Mesothelial cell of epicardium (in vitro differentiated cells): ENCODE measurements around the gene OR2C1. TPM values are rescaled to one million over a fixed set of nuclear protein-coding genes. Genes with fewer than 3 reads are reported as not detected.

ENCODE experiments used
- DNase-seq, 2 experiments: peaks; one replicate each; pipeline ENCODE4 v3.0.0; 2021; ENCODE audit warnings: low spot score in 2 of 2; ENCODE audit not compliant: unreplicated experiment in 2 of 2
- H3K27ac Mint-ChIP-seq: 2 replicates; pipeline ENCODE4 v1.8.0; 2021; ENCODE audit warnings: mixed read lengths
- H3K27me3 Mint-ChIP-seq: 2 replicates; pipeline ENCODE4 v1.8.0; 2021; ENCODE audit warnings: low read depth, mixed read lengths
- H3K36me3 Mint-ChIP-seq: 2 replicates; pipeline ENCODE4 v1.8.0; 2021; ENCODE audit warnings: mixed read lengths
- H3K4me1 Mint-ChIP-seq: 2 replicates; pipeline ENCODE4 v1.8.0; 2021; ENCODE audit warnings: mixed read lengths
- H3K4me3 Mint-ChIP-seq: 2 replicates; pipeline ENCODE4 v1.8.0; 2021; ENCODE audit warnings: mild to moderate bottlenecking, moderate library complexity, mixed read lengths
- H3K9me3 Mint-ChIP-seq: 2 replicates; pipeline ENCODE4 v1.8.0; 2021; ENCODE audit warnings: mixed read lengths
- CTCF ChIP-seq: fragments of 200-600 bp; sonication (generic); IDR thresholded peaks from one replicate; pipeline ENCODE4 v1.5.0; 2021; ENCODE audit warnings: antibody characterized with exemption; ENCODE audit not compliant: unreplicated experiment
- total RNA-seq: library from RNA; stranded (reverse); gene quantifications from 3 replicates; pipeline ENCODE4 v1.2.1, GENCODE V29; 2021

Gene OR2C1
- total RNA-seq, 1 donor from 2014 or later, result 0.47 TPM

- Mint-ChIP-seq H3K4me3 (no peak overlapping the region), H3K9me3 (peaks cover 68% of the 10 kb centered on the region), H3K27ac (no peak overlapping the region), H3K4me1 (no peaks in the 10 kb centered on the region), H3K36me3 (peaks cover 17% of the 10 kb centered on the region), H3K27me3 (no peaks in the 10 kb centered on the region)
- TF ChIP-seq CTCF, result no peak
- DNase-seq, result no peak
These were observed 20.0 kb downstream of the OR2C1 start for GRCh38 chr16:3375680-3376079.

- no peak overlapping the region for H3K4me3 Mint-ChIP-seq
- H3K36me3 Mint-ChIP-seq, result peaks cover 39% of the 10 kb centered on the region
- no peak for DNase-seq
- no peak for TF ChIP-seq CTCF
- H3K4me1 Mint-ChIP-seq, result no peaks in the 10 kb centered on the region
- no peaks in the 10 kb centered on the region for H3K27me3 Mint-ChIP-seq
- no peak overlapping the region for H3K27ac Mint-ChIP-seq
- peaks cover 85% of the 10 kb centered on the region for H3K9me3 Mint-ChIP-seq
These were observed 22.2 kb downstream of the OR2C1 start for GRCh38 chr16:3377917-3378316.

GRCh38 chr16:3383045-3383448 lies 27.4 kb downstream of the OR2C1 start:
- H3K36me3 Mint-ChIP-seq, result peaks cover 79% of the 10 kb centered on the region
- no peaks in the 10 kb centered on the region for H3K27me3 Mint-ChIP-seq
- TF ChIP-seq CTCF, result no peak
- H3K4me3 Mint-ChIP-seq, result no peak overlapping the region
- no peak for DNase-seq
- peaks cover 73% of the 10 kb centered on the region for H3K9me3 Mint-ChIP-seq
- H3K27ac Mint-ChIP-seq, result no peak overlapping the region
- H3K4me1 Mint-ChIP-seq, result no peaks in the 10 kb centered on the region

- H3K27ac Mint-ChIP-seq, result no peak overlapping the region
- no peak overlapping the region for H3K4me3 Mint-ChIP-seq
- TF ChIP-seq CTCF, result no peak
- no peaks in the 10 kb centered on the region for H3K4me1 Mint-ChIP-seq
- H3K9me3 Mint-ChIP-seq, result peaks cover 48% of the 10 kb centered on the region
- H3K36me3 Mint-ChIP-seq, result peaks cover 80% of the 10 kb centered on the region
- no peak for DNase-seq
- no peaks in the 10 kb centered on the region for H3K27me3 Mint-ChIP-seq
These were observed 32.6 kb downstream of the OR2C1 start for GRCh38 chr16:3388325-3388724.

- H3K27ac Mint-ChIP-seq, result no peak overlapping the region
- peaks cover 44% of the 10 kb centered on the region for H3K9me3 Mint-ChIP-seq
- no peak for DNase-seq
- H3K4me1 Mint-ChIP-seq, result no peaks in the 10 kb centered on the region
- H3K36me3 Mint-ChIP-seq, result peaks cover 79% of the 10 kb centered on the region
- H3K27me3 Mint-ChIP-seq, result no peaks in the 10 kb centered on the region
- no peak for TF ChIP-seq CTCF
- no peak overlapping the region for H3K4me3 Mint-ChIP-seq
These were observed 34.1 kb downstream of the OR2C1 start for GRCh38 chr16:3389663-3390338.

- H3K36me3 Mint-ChIP-seq, result peaks cover 62% of the 10 kb centered on the region
- peak overlapping the region; percentile 87 for H3K27ac Mint-ChIP-seq
- peak overlapping the region; percentile 80 for H3K4me3 Mint-ChIP-seq
- no peak for TF ChIP-seq CTCF
- no peaks in the 10 kb centered on the region for H3K27me3 Mint-ChIP-seq
- peaks cover 34% of the 10 kb centered on the region for H3K9me3 Mint-ChIP-seq
- peaks cover 13% of the 10 kb centered on the region for H3K4me1 Mint-ChIP-seq
- DNase-seq, result no peak
These were observed 44.7 kb downstream of the OR2C1 start for GRCh38 chr16:3400446-3400778.
